Right kidney (tissue), 9 donors: Measurements from ENCODE around the gene OR4Q2.
"Not testable (repeated sequence)": the region's sequence is repeated elsewhere in the genome, so short reads cannot be mapped to it uniquely, and the experiment has no call there.

Experiments
- DNase-seq: peaks from one replicate; pipeline ENCODE4 v3.0.0-alpha.2; 2016
- long read RNA-seq, 8 donors: transcript quantifications; one replicate each; lab custom pipeline, GENCODE V29; 2026

The OR4Q2 gene
- long read RNA-seq, donor 1: 0 reads
- long read RNA-seq, donor 2: 0 reads
- long read RNA-seq, donor 3: 0 reads
- long read RNA-seq, donor 4: 0 reads
- long read RNA-seq, donor 5: 0 reads
- long read RNA-seq, donor 6: 0 reads
- long read RNA-seq, donor 7: 0 reads
- long read RNA-seq, donor 8: 0 reads

GRCh38 chr14:20001863-20002262, at the start of gene OR4Q2:
TSS of gene OR4Q2 (plus strand) at chr14:20002163.
- no peak for DNase-seq

GRCh38 chr14:19969735-19970134, 32.2 kb upstream of the OR4Q2 start:
- DNase-seq: not testable (repeated sequence)

- DNase-seq: no peak
These were observed 27.1 kb upstream of the OR4Q2 start for GRCh38 chr14:19974844-19975243.

- DNase-seq: no peak
These were observed 26.7 kb upstream of the OR4Q2 start, which contains the start of gene OR4K15 for GRCh38 chr14:19975291-19975690. TSS of gene OR4K15 (plus strand) at chr14:19975591. CDS start at chr14:19975591, 0 bp downstream.

GRCh38 chr14:19993438-19993837, 8.5 kb upstream of the OR4Q2 start:
- no peak for DNase-seq

GRCh38 chr14:20002319-20002718, 356 bp downstream of the OR4Q2 start:
- DNase-seq: no peak

- no peak for DNase-seq
These were observed 6.2 kb downstream of the OR4Q2 start for GRCh38 chr14:20008156-20008555.

GRCh38 chr14:20019257-20019865, 17.4 kb downstream of the OR4Q2 start, which contains the start of gene OR4K14:
TSS of gene OR4K14 (minus strand) at chr14:20019307. CDS start at chr14:20015193, 4,114 bp downstream.
- no peak for DNase-seq

- no peak for DNase-seq
These were observed 29.1 kb downstream of the OR4Q2 start for GRCh38 chr14:20031058-20031457.

GRCh38 chr14:20035449-20035848, 33.5 kb downstream of the OR4Q2 start:
- no peak for DNase-seq

GRCh38 chr14:20035938-20036337, 34.0 kb downstream of the OR4Q2 start, which contains the start of gene OR4K13:
TSS of gene OR4K13 (minus strand) at chr14:20036038. CDS start at chr14:20034758, 1,280 bp downstream.
- DNase-seq: no peak

- no peak for DNase-seq
These were observed 42.3 kb downstream of the OR4Q2 start for GRCh38 chr14:20044243-20044642.

- no peak for DNase-seq
These were observed 46.2 kb downstream of the OR4Q2 start for GRCh38 chr14:20048202-20048601.
